Keratinocyte (primary cell): ENCODE results near the gene C1orf35. TPM values are rescaled to one million over a fixed set of nuclear protein-coding genes. Genes with fewer than 3 reads are reported as not detected.

Source experiments
- DNase-seq: peaks from one replicate; pipeline ENCODE4 v3.0.0-alpha.2; 2011; ENCODE audit warnings: low read depth, missing footprints, low spot score
- FAIRE-seq: peaks from 2 replicates; lab custom pipeline; 2011; peaks lifted over from hg19 to GRCh38; lab: Jason Lieb, UNC
- H2AFZ ChIP-seq: 2 replicates; pipeline ENCODE4 v1.6.0; 2012; ENCODE audit warnings: low read length, control low read depth, inconsistent platforms; ENCODE audit not compliant: control insufficient read depth
- H3K27ac ChIP-seq: 2 replicates; pipeline ENCODE4 v1.5.1; 2011; ENCODE audit warnings: low read length; ENCODE audit not compliant: control insufficient read depth, insufficient read depth
- H3K27me3 ChIP-seq: 3 replicates; pipeline ENCODE4 v1.6.0; 2011; ENCODE audit warnings: low read length; ENCODE audit not compliant: control insufficient read depth, insufficient read depth; ENCODE audit errors: extremely low read depth
- H3K36me3 ChIP-seq, 2 experiments: 2 replicates in 1 of 2; 3 replicates in 1 of 2; pipeline ENCODE4 v1.5.1; 2011; ENCODE audit warnings: low read length in 2 of 2, mild to moderate bottlenecking in 1 of 2; ENCODE audit not compliant: control insufficient read depth in 2 of 2, insufficient read depth in 2 of 2; ENCODE audit errors: extremely low read depth in 1 of 2
- H3K4me1 ChIP-seq: 3 replicates; pipeline ENCODE4 v1.5.1; 2011; ENCODE audit warnings: low read length; ENCODE audit not compliant: control insufficient read depth, insufficient read depth; ENCODE audit errors: extremely low read depth
- H3K4me2 ChIP-seq: 3 replicates; pipeline ENCODE4 v1.6.0; 2011; ENCODE audit warnings: low read depth, low read length; ENCODE audit not compliant: control insufficient read depth, insufficient read depth; ENCODE audit errors: extremely low read depth
- H3K4me3 ChIP-seq, 3 experiments: fragments of 200-600 bp in 1 of 3; sonication (generic) in 1 of 3; 2 replicates in 2 of 3; 3 replicates in 1 of 3; pipeline ENCODE4 v1.5.1; 2011 to 2016; ENCODE audit warnings: low read length in 3 of 3, mild to moderate bottlenecking in 3 of 3, control low read depth in 2 of 3, inconsistent platforms in 1 of 3, low read depth in 1 of 3, mixed read lengths in 1 of 3, mixed run types in 1 of 3, moderate library complexity in 1 of 3; ENCODE audit not compliant: control insufficient read depth in 2 of 3, insufficient read depth in 2 of 3; ENCODE audit errors: extremely low read depth in 1 of 3
- H3K79me2 ChIP-seq: 2 replicates; pipeline ENCODE4 v1.6.0; 2012; ENCODE audit warnings: low read length; ENCODE audit not compliant: control insufficient read depth, insufficient read depth
- H3K9ac ChIP-seq: 3 replicates; pipeline ENCODE4 v1.6.0; 2011; ENCODE audit warnings: low read length; ENCODE audit not compliant: control insufficient read depth, insufficient read depth; ENCODE audit errors: extremely low read depth
- H3K9me1 ChIP-seq: 3 replicates; pipeline ENCODE4 v1.6.0; 2011; ENCODE audit warnings: low read length; ENCODE audit not compliant: control insufficient read depth, insufficient read depth; ENCODE audit errors: extremely low read depth
- H3K9me3 ChIP-seq: 2 replicates; pipeline ENCODE4 v1.5.1; 2012; ENCODE audit warnings: low read depth, low read length; ENCODE audit not compliant: control insufficient read depth
- H4K20me1 ChIP-seq: 3 replicates; pipeline ENCODE4 v1.6.0; 2011; ENCODE audit warnings: low read length; ENCODE audit not compliant: control insufficient read depth, insufficient read depth; ENCODE audit errors: extremely low read depth
- EZH2 ChIP-seq: IDR thresholded peaks from one replicate; pipeline ENCODE4 v1.6.1; 2012; ENCODE audit warnings: inconsistent platforms, mild to moderate bottlenecking, low read length, moderate library complexity
- dilution Hi-C: fragments of 300-500 bp; cut with MboI; formaldehyde crosslinking; loops from one replicate; pipeline ENCODE4 v1.7.0; 2020; ENCODE audit warnings: low sequenced_read_pairs; ENCODE audit not compliant: extremely low pct_ligation_motif_present
- polyA plus RNA-seq, 5 experiments: library from polyadenylated mRNA; depleted of rRNA in 3 of 5; stranded (reverse) in 3 of 5; stranded (forward) in 1 of 5; unstranded in 1 of 5; fragments of >200 nt; gene quantifications; 1 replicate in 1 of 5; 2 replicates in 3 of 5; 3 replicates in 1 of 5; pipeline versions ENCODE4 v1.2.1 to v1.2.3, GENCODE V29; 2011 to 2012; ENCODE audit warnings: missing spikeins in 2 of 5, low read depth in 1 of 5, low replicate concordance in 1 of 5
- TF ChIP-seq, protein P1 (sequence below), 3 experiments: IDR thresholded peaks in 1 of 3; conservative IDR thresholded peaks in 1 of 3; optimal IDR thresholded peaks in 1 of 3; 2 replicates in 2 of 3; 3 replicates in 1 of 3; pipeline versions ENCODE3 to v1.5.1; 2011; ENCODE audit warnings: low read length in 3 of 3, mild to moderate bottlenecking in 3 of 3, moderate library complexity in 2 of 3, control low read depth in 1 of 3, inconsistent platforms in 1 of 3; ENCODE audit not compliant: insufficient read depth in 2 of 3; ENCODE audit errors: extremely low read depth in 1 of 3

The C1orf35 gene
- polyA plus RNA-seq, 1 donor (not counting 4 experiments of a cell fraction or from before 2014, with no cell fraction given) = 8.2 TPM

GRCh38 chr1:228064741-228065542 is 38.2 kb downstream of the C1orf35 start:
- FAIRE-seq (no peak), DNase-seq (no peak)
- Histone ChIP-seq H3K27ac (no peak overlapping the region), H2AFZ (no peak overlapping the region), H3K27me3 (peaks cover 46% of the 10 kb centered on the region), H3K79me2 (no peaks in the 10 kb centered on the region), H3K36me3 (no peaks in the 10 kb centered on the region), H4K20me1 (no peaks in the 10 kb centered on the region), H3K9ac (no peak overlapping the region), H3K9me1 (no peaks in the 10 kb centered on the region), H3K4me1 (peaks cover 3% of the 10 kb centered on the region), H3K4me2 (no peak overlapping the region), H3K9me3 (no peaks in the 10 kb centered on the region), H3K4me3 (no peak overlapping the region)
- dilution Hi-C loops = no loop called here
- no peak for TF ChIP-seq EZH2
- TF ChIP-seq, protein P1, sequence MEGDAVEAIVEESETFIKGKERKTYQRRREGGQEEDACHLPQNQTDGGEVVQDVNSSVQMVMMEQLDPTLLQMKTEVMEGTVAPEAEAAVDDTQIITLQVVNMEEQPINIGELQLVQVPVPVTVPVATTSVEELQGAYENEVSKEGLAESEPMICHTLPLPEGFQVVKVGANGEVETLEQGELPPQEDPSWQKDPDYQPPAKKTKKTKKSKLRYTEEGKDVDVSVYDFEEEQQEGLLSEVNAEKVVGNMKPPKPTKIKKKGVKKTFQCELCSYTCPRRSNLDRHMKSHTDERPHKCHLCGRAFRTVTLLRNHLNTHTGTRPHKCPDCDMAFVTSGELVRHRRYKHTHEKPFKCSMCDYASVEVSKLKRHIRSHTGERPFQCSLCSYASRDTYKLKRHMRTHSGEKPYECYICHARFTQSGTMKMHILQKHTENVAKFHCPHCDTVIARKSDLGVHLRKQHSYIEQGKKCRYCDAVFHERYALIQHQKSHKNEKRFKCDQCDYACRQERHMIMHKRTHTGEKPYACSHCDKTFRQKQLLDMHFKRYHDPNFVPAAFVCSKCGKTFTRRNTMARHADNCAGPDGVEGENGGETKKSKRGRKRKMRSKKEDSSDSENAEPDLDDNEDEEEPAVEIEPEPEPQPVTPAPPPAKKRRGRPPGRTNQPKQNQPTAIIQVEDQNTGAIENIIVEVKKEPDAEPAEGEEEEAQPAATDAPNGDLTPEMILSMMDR (optimal IDR thresholded peaks at IDR 0.05 in 1 of 3, IDR thresholded peaks at IDR 0.05 in 1 of 3, conservative IDR thresholded peaks at IDR 0.05 in 1 of 3; ENCODE audit: extremely low read depth in 1 of 3, insufficient read depth in 2 of 3, low read length in 3 of 3) = no peak

DNA sequence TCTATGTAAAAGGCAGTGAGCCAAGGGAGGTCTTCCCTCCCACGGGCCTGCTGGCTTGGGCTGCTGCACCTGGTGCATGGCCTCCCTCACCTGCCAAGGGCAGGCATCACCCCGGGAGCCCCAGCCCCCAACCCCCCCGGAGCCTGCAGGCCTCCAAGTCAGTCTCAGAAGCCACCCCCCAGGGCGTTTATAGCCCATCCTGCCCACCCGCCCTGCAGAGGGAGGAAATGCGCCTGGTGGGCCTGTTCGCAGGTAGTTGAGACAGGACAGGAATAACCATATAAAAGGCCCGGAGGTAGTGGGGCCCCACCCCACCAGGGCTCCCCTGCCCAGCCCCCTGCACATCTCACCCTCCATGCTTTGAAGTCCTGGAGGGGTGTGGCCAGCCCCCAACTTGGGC is 38.8 kb downstream of the C1orf35 start:
- no peak overlapping the region for H3K9ac ChIP-seq
- no peaks in the 10 kb centered on the region for H3K36me3 ChIP-seq
- dilution Hi-C loops = no loop called here
- H4K20me1 ChIP-seq = no peaks in the 10 kb centered on the region
- H3K4me3 ChIP-seq = no peak overlapping the region
- peaks cover 46% of the 10 kb centered on the region for H3K27me3 ChIP-seq
- H3K4me2 ChIP-seq = no peak overlapping the region
- H3K27ac ChIP-seq = no peak overlapping the region
- no peak for DNase-seq
- H3K4me1 ChIP-seq = peaks cover 3% of the 10 kb centered on the region
- H3K9me3 ChIP-seq = no peaks in the 10 kb centered on the region
- no peaks in the 10 kb centered on the region for H3K79me2 ChIP-seq
- TF ChIP-seq EZH2 = no peak
- TF ChIP-seq, protein P1 (optimal IDR thresholded peaks at IDR 0.05 in 1 of 3, IDR thresholded peaks at IDR 0.05 in 1 of 3, conservative IDR thresholded peaks at IDR 0.05 in 1 of 3; ENCODE audit: extremely low read depth in 1 of 3, insufficient read depth in 2 of 3, low read length in 3 of 3) = no peak
- FAIRE-seq = no peak
- no peak overlapping the region for H2AFZ ChIP-seq
- H3K9me1 ChIP-seq = no peaks in the 10 kb centered on the region
